Karpas-422 (cell line): ENCODE results near the gene RNF187. TPM values are rescaled to one million over a fixed set of nuclear protein-coding genes. Genes with fewer than 3 reads are reported as not detected.
A peak's percentile ranks its signal among the peaks of the same experiment; 100 is the strongest.

Source experiments
- DNase-seq: peaks from one replicate; pipeline ENCODE4 v3.0.0-alpha.2; 2015
- H2AFZ ChIP-seq: fragments of 200-600 bp; sonication (generic); 2 replicates; pipeline ENCODE4 v1.6.1; 2014; ENCODE audit warnings: antibody characterized with exemption, low read length, mixed read lengths
- H3K27ac ChIP-seq: fragments of 200-600 bp; sonication (generic); 2 replicates; pipeline ENCODE4 v1.5.1; 2014; ENCODE audit warnings: mild to moderate bottlenecking, low read length, moderate library complexity
- H3K27me3 ChIP-seq: fragments of 200-600 bp; sonication (generic); 2 replicates; pipeline ENCODE4 v1.6.1; 2014; ENCODE audit warnings: low read length, mixed read lengths
- H3K36me3 ChIP-seq: fragments of 200-600 bp; sonication (generic); 2 replicates; pipeline ENCODE4 v1.6.1; 2014; ENCODE audit warnings: low read length, mixed read lengths; ENCODE audit not compliant: insufficient read depth
- H3K4me1 ChIP-seq: fragments of 200-600 bp; sonication (generic); 2 replicates; pipeline ENCODE4 v1.6.1; 2014; ENCODE audit warnings: mild to moderate bottlenecking, low read length, mixed read lengths
- H3K4me2 ChIP-seq: fragments of 200-600 bp; sonication (generic); 2 replicates; pipeline ENCODE4 v1.6.1; 2014; ENCODE audit warnings: low read length, low read depth, mild to moderate bottlenecking; ENCODE audit not compliant: poor library complexity, severe bottlenecking
- H3K4me3 ChIP-seq: fragments of 200-600 bp; sonication (generic); 2 replicates; pipeline ENCODE4 v1.5.1; 2014; ENCODE audit warnings: mild to moderate bottlenecking, antibody characterized with exemption, low read length, mixed read lengths
- H3K79me2 ChIP-seq: fragments of 200-600 bp; sonication (generic); 2 replicates; pipeline ENCODE4 v1.6.1; 2014; ENCODE audit warnings: mild to moderate bottlenecking, low read length, mixed read lengths
- H3K9ac ChIP-seq: fragments of 200-600 bp; sonication (generic); 2 replicates; pipeline ENCODE4 v1.6.0; 2014; ENCODE audit warnings: low read length
- H3K9me2 ChIP-seq: fragments of 200-600 bp; sonication (generic), shearing (Covaris generic); replicated peaks from 2 replicates; pipeline ENCODE4 v1.6.0; 2014; ENCODE audit warnings: mild to moderate bottlenecking, low read length, moderate library complexity; ENCODE audit not compliant: insufficient read depth
- H3K9me3 ChIP-seq: fragments of 300-700, 200-600 bp; sonication (generic); 2 replicates; pipeline ENCODE4 v1.6.1; 2014; ENCODE audit warnings: low read length, mixed read lengths
- H4K20me1 ChIP-seq: fragments of 200-600 bp; sonication (generic); 2 replicates; pipeline ENCODE4 v1.6.1; 2014; ENCODE audit warnings: mild to moderate bottlenecking, antibody characterized with exemption, low read length, low read depth; ENCODE audit not compliant: insufficient read depth
- total RNA-seq: library from RNA; depleted of rRNA; stranded (reverse); fragments of >200 nt; shearing (Covaris generic); gene quantifications from 2 replicates; pipeline ENCODE4 v1.2.3, GENCODE V29; 2014; ENCODE audit warnings: low replicate concordance

The RNF187 gene
- total RNA-seq, 1 experiment from 2014 or later, result 127 TPM

DNA sequence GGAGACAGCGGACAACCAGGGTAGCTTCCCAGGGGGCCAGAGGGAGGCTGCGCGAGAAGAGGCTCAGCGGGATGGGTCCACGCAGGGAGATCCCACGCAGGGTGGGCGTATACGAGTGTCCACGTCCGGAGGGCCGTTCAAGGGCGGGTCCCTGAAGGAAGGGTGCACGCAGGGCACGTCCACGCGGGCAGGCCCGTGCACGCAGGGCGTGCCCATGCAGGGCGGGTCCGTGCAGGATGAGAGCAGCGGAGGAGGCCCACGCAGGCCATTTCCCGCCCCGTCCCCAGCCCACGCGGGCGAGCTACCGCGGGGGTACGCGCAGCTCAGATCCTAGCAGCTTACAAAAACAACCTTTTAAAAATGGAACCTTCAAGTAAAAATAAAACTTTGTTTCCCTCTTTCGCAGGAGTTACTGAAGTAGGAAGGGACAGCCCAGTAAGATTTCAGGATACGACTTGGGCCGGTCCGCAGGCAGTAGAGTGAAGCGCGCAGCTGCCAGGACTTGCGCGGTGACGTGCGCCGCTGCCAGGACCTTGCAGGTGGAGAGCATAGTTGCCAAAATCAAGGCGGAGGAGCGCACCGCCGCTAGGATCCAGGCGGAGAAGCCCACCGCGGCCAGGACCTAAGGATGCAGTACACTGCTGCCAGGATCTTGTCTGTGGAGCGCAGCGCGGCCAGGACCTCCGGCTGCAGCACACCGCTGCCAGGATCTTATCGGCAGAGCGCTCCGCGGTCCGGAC is 416 bp upstream of the RNF187 start:
- Histone ChIP-seq H3K4me3 (peak overlapping the region; percentile 100), H2AFZ (peak overlapping the region; percentile 57), H3K4me1 (peaks cover 39% of the 10 kb centered on the region), H3K36me3 (peaks cover 21% of the 10 kb centered on the region), H3K9me3 (no peaks in the 10 kb centered on the region), H4K20me1 (no peaks in the 10 kb centered on the region), H3K27me3 (no peaks in the 10 kb centered on the region), H3K4me2 (peak overlapping the region; percentile 99), H3K9ac (peak overlapping the region; percentile 96), H3K79me2 (peaks cover 39% of the 10 kb centered on the region), H3K9me2 (no peaks in the 10 kb centered on the region), H3K27ac (peak overlapping the region; percentile 81)
- peak; percentile 96 for DNase-seq

DNA sequence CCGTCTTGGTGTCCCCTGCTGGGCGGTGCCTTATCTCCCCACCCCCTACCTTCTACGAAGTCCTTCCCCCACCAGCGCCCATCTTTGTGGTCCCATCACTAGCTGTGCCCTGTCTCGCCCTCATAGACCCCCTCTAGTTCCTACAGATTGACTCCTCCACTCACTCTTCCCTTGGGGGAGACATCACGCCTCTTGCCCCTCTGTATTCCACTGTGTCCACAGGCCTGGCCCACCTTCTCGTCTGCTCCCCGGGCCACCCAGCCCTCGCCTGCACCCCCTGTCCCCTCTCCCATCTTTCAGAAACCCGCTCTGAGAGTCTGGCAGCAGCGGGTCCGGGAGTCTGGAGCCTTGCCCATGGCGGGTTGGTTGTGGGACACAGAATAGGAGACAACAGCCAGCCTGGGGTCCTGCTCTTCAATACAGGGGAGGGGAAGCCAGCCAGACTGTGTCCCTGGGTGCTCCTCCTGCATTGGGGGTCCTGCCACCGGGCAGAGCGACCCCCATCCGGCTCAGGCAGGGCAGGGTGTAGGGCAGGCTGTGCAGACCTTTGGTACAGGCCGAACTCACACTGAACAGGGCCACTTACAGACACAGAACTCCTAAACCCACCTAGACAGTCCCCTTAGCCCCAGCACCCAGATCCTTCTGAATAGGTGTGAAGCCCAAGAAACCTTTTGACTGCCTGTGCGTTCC is 1.1 kb downstream of the RNF187 start:
- Histone ChIP-seq H3K4me2 (peak overlapping the region; percentile 93), H4K20me1 (no peaks in the 10 kb centered on the region), H3K36me3 (peaks cover 22% of the 10 kb centered on the region), H3K9me3 (no peaks in the 10 kb centered on the region), H3K79me2 (peaks cover 42% of the 10 kb centered on the region), H3K9me2 (no peaks in the 10 kb centered on the region), H2AFZ (no peak overlapping the region), H3K4me3 (peak overlapping the region; percentile 100), H3K27ac (peak overlapping the region; percentile 98), H3K4me1 (peaks cover 39% of the 10 kb centered on the region), H3K27me3 (no peaks in the 10 kb centered on the region), H3K9ac (peak overlapping the region; percentile 96)
- no peak for DNase-seq

DNA sequence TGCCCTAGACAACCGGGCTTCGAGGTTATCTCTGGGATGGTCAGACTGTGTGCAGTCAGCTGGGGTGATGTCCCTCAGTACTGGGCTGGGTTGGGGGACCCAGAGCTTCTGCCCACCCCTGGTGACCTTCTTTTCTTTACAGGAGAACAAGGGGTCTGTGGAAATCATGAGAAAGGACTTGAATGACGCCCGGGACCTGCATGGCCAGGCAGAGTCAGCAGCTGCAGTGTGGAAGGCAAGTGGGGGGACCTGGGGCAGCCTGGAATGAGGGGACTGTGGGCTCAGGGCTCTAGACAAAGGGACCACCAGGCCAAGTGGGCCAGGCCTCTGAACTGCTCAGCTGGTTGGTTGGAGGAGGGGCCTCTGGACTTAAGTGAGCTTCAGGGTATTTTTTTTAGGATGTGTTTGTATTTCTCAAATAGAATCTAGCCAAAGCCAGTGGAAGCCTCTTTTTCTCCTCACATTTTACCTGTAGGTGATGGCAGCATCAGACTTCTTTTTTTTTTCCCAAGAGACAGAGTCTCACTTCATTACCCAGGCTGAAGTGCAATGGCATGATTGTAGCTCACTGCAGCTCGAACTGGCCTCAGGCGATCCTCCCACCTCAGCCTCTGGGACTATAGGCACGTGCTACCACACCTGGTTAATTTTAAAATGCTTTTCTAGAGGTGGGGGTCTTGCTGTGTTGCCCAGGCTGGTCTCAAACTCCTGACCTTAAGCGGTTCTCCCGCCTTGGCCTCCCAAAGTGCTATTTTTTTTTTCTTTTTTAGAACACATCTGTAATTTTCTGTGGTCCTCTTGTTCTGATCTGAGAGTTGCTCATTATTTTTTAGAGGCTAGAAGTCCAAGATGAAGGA is 1.9 kb downstream of the RNF187 start:
- no peaks in the 10 kb centered on the region for H3K9me3 ChIP-seq

DNA sequence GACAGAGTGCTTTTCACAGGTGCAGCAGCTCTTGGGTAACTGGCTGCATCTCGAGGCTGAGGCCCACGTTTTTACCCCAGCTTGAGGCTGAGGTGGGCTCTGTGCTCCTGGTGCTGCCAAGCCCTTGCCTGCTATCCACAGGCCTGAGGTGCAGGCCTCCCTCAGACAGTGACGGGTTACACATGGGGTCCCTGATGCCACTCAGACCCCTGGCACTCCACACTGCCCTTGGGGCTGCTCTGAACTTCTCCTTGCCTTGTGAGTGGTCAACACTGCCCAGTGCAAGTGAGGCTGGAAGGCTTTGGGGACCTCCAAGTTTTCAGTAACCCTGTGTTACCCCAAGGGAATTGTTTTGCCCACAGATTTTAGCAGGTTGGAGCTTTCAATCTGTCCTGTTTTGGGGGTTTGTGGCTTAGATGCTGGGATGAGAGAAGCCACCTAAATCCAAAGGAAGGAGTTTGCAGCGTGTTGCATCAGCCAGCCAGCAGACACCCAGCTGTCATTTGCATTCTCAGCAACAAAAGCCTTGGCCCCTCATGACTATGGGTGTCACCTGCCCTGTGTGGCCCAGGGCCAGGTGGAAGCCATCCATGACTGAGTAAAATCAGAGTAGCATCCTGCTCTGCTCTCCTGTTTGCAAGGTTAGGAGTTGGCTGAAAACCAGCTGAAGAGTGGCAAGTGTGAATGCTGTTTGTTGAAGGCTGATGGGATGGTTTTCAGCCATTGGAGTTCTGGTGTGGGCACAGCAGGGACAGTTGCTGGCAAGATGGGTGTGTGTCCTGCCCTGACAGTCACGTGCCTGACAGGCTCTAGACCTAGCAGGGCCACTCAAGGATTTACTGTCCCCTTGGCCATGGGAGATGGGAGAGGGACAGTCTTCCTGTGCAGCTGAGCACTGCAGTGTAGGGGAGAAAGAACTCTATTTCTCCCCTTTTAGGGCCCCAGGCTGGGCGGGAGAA is 3.2 kb downstream of the RNF187 start:
- peak overlapping the region; percentile 93 for H3K4me2 ChIP-seq
- H2AFZ ChIP-seq, result no peak overlapping the region
- no peaks in the 10 kb centered on the region for H4K20me1 ChIP-seq
- H3K27me3 ChIP-seq, result no peaks in the 10 kb centered on the region
- H3K36me3 ChIP-seq, result peaks cover 31% of the 10 kb centered on the region
- H3K9me2 ChIP-seq, result no peaks in the 10 kb centered on the region
- H3K27ac ChIP-seq, result peak overlapping the region; percentile 98
- peaks cover 39% of the 10 kb centered on the region for H3K4me1 ChIP-seq
- H3K79me2 ChIP-seq, result peaks cover 42% of the 10 kb centered on the region
- no peaks in the 10 kb centered on the region for H3K9me3 ChIP-seq
- H3K4me3 ChIP-seq, result peak overlapping the region; percentile 100
- peak overlapping the region; percentile 96 for H3K9ac ChIP-seq
- peak; percentile 85 for DNase-seq

More for the DNA sequence above, 1.9 kb downstream of the RNF187 start:
- no peaks in the 10 kb centered on the region for H3K9me2 ChIP-seq
- H3K4me3 ChIP-seq, result peak overlapping the region; percentile 100
- H3K36me3 ChIP-seq, result peaks cover 22% of the 10 kb centered on the region
- H3K4me1 ChIP-seq, result peaks cover 39% of the 10 kb centered on the region
- no peak overlapping the region for H2AFZ ChIP-seq
- DNase-seq, result peak; percentile 78
- H3K4me2 ChIP-seq, result peak overlapping the region; percentile 93
- no peaks in the 10 kb centered on the region for H4K20me1 ChIP-seq
- H3K79me2 ChIP-seq, result peaks cover 42% of the 10 kb centered on the region
- no peaks in the 10 kb centered on the region for H3K27me3 ChIP-seq
- H3K9ac ChIP-seq, result peak overlapping the region; percentile 96
- H3K27ac ChIP-seq, result peak overlapping the region; percentile 98

DNA sequence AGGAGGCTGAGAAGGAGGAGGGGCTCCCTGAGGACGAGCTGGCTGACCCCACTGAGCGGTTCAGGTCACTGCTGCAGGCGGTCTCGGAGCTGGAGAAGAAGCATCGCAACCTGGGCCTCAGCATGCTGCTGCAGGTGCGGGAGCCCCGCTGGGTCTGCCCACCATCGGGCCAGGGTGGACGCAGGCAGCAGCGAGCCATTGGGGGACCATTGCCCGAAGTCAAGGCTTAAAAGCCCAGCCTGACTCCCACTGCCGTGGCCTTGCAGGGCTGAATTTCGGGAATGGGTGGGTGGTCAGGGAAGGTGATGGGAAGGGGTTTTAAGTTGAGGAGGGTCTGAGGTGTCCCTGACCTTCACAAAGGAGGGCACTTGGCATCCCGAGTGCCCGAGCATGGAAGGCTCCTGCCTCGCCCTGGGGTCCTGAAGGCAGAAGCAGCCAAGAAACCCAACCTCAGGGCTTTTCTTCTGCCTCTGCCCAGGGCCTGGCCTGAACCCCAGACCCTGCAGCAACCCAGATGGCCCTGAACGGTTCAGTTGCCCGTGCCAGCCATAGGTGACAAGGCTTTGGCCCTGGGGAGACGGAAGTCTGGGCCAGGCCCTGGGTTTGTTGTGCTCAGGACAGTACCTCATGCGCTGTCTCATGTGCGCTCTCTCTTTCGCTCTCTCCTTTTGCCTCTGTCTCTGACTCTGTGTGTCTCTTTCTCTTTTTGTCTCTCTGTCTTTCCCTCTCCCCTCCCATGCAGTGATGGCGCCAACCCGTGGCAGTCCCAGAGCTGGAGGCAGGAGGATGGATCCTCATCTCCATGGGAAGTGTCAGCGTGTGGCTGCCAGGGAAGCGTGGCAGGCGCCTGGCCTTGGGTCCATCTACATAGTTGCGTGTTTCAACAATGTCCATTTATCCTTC is 6.2 kb downstream of the RNF187 start:
- Histone ChIP-seq H3K36me3 (peaks cover 38% of the 10 kb centered on the region), H3K79me2 (peaks cover 35% of the 10 kb centered on the region), H3K27me3 (no peaks in the 10 kb centered on the region), H3K4me3 (no peak overlapping the region), H3K4me1 (peaks cover 31% of the 10 kb centered on the region), H3K9me3 (no peaks in the 10 kb centered on the region), H4K20me1 (no peaks in the 10 kb centered on the region), H2AFZ (no peak overlapping the region), H3K27ac (no peak overlapping the region), H3K9ac (no peak overlapping the region), H3K4me2 (no peak overlapping the region), H3K9me2 (no peaks in the 10 kb centered on the region)
- DNase-seq, result no peak

DNA sequence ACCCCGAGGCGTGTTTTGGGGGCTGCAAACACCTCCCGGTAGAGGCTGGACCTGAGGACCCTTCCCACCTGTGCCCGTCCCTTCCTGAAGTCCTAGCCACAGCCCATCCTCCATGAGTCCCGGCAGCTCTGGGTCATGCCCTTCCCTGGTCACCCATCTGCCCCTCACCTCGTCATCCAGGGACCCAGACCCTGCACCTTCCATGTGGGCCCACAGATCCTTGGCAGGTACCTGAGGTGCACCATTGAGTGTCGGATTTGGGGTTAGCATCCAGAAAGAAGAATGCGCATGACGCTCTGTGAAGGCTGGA is 6.8 kb downstream of the RNF187 start:
- Histone ChIP-seq H3K4me1 (peaks cover 29% of the 10 kb centered on the region), H4K20me1 (no peaks in the 10 kb centered on the region), H3K27ac (no peak overlapping the region), H3K36me3 (peaks cover 38% of the 10 kb centered on the region), H3K4me3 (no peak overlapping the region), H3K27me3 (no peaks in the 10 kb centered on the region), H3K4me2 (no peak overlapping the region), H2AFZ (no peak overlapping the region), H3K9me3 (no peaks in the 10 kb centered on the region), H3K9me2 (no peaks in the 10 kb centered on the region), H3K79me2 (peaks cover 29% of the 10 kb centered on the region), H3K9ac (no peak overlapping the region)
- no peak for DNase-seq

DNA sequence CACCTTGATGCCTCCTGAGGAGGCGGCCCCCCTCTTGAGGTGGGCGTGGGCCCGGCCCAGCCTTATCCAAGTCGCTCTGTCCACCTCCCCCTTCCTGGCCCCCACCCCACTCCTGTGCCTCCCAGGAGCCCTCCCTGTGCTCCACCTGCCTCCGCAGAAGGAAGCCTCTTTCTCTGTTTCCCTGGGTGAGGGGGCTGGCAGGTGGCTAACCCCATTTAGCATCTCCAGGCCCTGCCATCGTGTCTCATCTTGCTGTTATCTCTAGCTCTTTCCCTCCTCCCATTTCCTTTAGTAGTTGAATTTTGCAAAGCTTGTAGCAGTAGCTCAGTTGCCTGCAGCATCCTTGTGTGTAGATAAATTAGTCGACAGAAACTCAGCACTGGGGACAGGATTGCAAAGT is 7.2 kb downstream of the RNF187 start:
- Histone ChIP-seq H3K9me3 (no peaks in the 10 kb centered on the region), H3K27ac (no peak overlapping the region), H2AFZ (no peak overlapping the region), H3K9me2 (no peaks in the 10 kb centered on the region), H3K4me1 (peaks cover 29% of the 10 kb centered on the region), H3K4me2 (no peak overlapping the region), H3K9ac (no peak overlapping the region), H3K4me3 (no peak overlapping the region), H3K79me2 (peaks cover 25% of the 10 kb centered on the region), H3K36me3 (peaks cover 38% of the 10 kb centered on the region), H4K20me1 (no peaks in the 10 kb centered on the region), H3K27me3 (no peaks in the 10 kb centered on the region)
- no peak for DNase-seq
